ENCODE measurements around the gene GJA10. TPM values are rescaled to one million over a fixed set of nuclear protein-coding genes. Genes with fewer than 3 reads are reported as not detected.
"Not testable (repeated sequence)": the region's sequence is repeated elsewhere in the genome, so short reads cannot be mapped to it uniquely, and the experiment has no call there.

The GJA10 gene
- total RNA-seq, 3 donors from 2014 or later (not counting 1 experiment from before 2014, with no cell fraction given): not detected

DNA sequence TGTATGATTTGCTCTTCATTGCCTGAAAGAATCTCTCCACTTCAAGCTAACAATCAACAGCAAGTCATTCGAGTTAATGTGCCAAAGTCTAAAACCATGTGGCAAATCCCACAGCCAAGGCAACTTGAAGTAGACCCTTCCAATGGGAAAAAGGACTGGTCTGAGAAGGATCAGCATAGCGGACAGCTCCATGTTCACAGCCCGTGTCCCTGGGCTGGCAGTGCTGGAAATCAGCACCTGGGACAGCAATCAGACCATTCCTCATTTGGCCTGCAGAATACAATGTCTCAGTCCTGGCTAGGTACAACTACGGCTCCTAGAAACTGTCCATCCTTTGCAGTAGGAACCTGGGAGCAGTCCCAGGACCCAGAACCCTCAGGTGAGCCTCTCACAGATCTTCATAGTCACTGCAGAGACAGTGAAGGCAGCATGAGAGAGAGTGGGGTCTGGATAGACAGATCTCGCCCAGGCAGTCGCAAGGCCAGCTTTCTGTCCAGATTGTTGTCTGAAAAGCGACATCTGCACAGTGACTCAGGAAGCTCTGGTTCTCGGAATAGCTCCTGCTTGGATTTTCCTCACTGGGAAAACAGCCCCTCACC, 1.1 kb downstream of the GJA10 start:
- peak in 1 of 3 donors; percentile 49 for ATAC-seq
- peaks cover 33 to 35% of the 10 kb centered on the region in 2 donors for H3K27me3 Mint-ChIP-seq (ENCODE audit: low read depth in 2 of 2)

DNA sequence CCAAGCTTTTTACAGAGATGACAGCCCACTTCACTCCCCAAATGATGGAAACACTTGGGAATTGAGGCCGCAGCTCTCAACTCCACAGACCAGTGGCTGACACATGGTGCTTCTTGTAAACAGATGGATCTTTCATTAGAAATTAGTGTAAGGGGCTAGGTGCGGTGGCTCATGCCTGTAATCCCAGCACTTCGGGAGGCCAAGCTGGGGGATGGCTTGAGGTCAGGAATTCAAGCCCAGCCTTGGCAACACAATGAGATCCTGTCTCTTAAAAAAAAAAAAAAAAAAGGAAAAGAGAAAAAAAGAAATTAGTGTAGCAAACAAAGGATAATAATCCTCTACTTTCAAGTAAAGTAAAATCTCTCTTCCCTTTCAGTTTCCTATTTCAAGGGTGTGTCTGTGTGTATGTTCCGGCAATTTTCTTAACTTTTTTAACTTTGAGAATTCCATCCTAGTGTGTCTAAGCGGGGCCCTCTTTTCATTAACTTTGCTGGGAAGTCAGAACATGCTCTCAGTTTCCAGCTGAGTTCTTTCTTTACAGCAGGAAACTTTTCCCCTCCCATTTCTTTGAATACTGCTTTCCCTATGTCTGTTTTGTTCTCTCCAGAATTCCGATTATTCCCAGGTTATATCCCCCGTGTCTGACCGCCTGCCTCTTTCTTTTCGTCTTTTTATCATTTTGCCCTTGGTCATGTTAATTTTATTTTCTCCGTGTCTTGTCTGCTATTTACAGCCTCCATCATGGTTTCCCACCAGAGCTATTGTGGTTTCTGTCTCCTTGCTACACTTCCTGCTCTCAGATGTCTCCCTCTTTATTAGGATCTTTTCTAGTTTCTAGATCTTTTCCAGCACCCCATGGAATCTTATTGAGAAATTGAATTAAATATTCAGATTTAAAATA, 16.0 kb downstream of the GJA10 start:
- peak overlapping the region; percentile 29 for H3K4me3 Mint-ChIP-seq
- H3K36me3 Mint-ChIP-seq; H3K27ac ChIP-seq (ENCODE audit: low read length); intact Hi-C loops (cut with micrococcal nuclease); H3K36me3 ChIP-seq (ENCODE audit: control insufficient read depth, insufficient read depth, low read length); DNase-seq; H3K27me3 ChIP-seq (ENCODE audit: control insufficient read depth, insufficient read depth, low read length); H3K4me3 ChIP-seq (ENCODE audit: low read length); H3K4me1 ChIP-seq (ENCODE audit: control insufficient read depth, insufficient read depth, low read length); ATAC-seq; H3K9me3 Mint-ChIP-seq; H3K27ac Mint-ChIP-seq; H3K9me3 ChIP-seq (ENCODE audit: control insufficient read depth, insufficient read depth, low read length): not testable (repeated sequence)
- peaks cover 10 to 19% of the 10 kb centered on the region in 2 donors for H3K27me3 Mint-ChIP-seq (ENCODE audit: low read depth in 2 of 2)
- peaks cover 10 to 11% of the 10 kb centered on the region in 2 donors for H3K4me1 Mint-ChIP-seq
- WGBS (ENCODE audit: insufficient coverage): 89% methylated on average over 5 of the region's 10 CpGs

More for the DNA sequence above, 1.1 kb downstream of the GJA10 start:
- intact Hi-C loops (cut with micrococcal nuclease): no loop called here
- no peaks in the 10 kb centered on the region for H3K36me3 ChIP-seq (ENCODE audit: control insufficient read depth, insufficient read depth, low read length)
- H3K9me3 ChIP-seq (ENCODE audit: control insufficient read depth, insufficient read depth, low read length): no peaks in the 10 kb centered on the region
- no peaks in the 10 kb centered on the region for H3K9me3 Mint-ChIP-seq
- no peak overlapping the region for H3K4me3 ChIP-seq (ENCODE audit: low read length)
- TF ChIP-seq, protein P1, sequence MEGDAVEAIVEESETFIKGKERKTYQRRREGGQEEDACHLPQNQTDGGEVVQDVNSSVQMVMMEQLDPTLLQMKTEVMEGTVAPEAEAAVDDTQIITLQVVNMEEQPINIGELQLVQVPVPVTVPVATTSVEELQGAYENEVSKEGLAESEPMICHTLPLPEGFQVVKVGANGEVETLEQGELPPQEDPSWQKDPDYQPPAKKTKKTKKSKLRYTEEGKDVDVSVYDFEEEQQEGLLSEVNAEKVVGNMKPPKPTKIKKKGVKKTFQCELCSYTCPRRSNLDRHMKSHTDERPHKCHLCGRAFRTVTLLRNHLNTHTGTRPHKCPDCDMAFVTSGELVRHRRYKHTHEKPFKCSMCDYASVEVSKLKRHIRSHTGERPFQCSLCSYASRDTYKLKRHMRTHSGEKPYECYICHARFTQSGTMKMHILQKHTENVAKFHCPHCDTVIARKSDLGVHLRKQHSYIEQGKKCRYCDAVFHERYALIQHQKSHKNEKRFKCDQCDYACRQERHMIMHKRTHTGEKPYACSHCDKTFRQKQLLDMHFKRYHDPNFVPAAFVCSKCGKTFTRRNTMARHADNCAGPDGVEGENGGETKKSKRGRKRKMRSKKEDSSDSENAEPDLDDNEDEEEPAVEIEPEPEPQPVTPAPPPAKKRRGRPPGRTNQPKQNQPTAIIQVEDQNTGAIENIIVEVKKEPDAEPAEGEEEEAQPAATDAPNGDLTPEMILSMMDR (IDR thresholded peaks at IDR 0.05): no peak
- peaks cover 4% of the 10 kb centered on the region for H3K27me3 ChIP-seq (ENCODE audit: control insufficient read depth, insufficient read depth, low read length)
- 56% methylated on average over 8 of the region's 8 CpGs for WGBS (ENCODE audit: insufficient coverage)
- peak in 1 of 2 donors; percentile 5 for DNase-seq
- H3K27ac ChIP-seq (ENCODE audit: low read length): no peak overlapping the region
- no peaks in the 10 kb centered on the region for H3K4me1 ChIP-seq (ENCODE audit: control insufficient read depth, insufficient read depth, low read length)
- H3K36me3 Mint-ChIP-seq: no peaks in the 10 kb centered on the region
- no peaks in the 10 kb centered on the region for H3K4me1 Mint-ChIP-seq
- no peak overlapping the region for H3K4me3 Mint-ChIP-seq
- no peak overlapping the region for H3K27ac Mint-ChIP-seq

DNA sequence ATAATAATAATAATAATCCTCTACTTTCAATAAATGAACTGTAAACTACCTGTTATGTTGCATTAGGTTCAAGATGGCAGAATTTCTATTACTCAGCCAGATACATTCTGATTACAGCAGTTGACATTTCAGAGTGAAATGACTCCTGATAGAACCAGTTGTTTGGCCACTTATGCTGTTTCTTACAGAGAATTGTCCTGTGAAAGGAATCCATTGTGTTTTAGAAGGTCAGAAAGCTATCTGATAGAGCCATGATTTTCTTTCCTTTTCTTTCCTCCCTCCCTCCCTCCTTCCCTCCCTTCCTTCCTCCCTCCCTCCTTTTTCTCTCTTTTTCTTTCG, 16.6 kb downstream of the GJA10 start:
- no peak for DNase-seq
- no peaks in the 10 kb centered on the region for H3K4me1 ChIP-seq (ENCODE audit: control insufficient read depth, insufficient read depth, low read length)
- H3K27ac Mint-ChIP-seq: no peak overlapping the region
- ATAC-seq: no peak
- H3K9me3 Mint-ChIP-seq: no peaks in the 10 kb centered on the region
- WGBS (ENCODE audit: insufficient coverage): 8% methylated on average over 1 of the region's 1 CpG
- TF ChIP-seq, protein P1 (IDR thresholded peaks at IDR 0.05): no peak
- H3K4me1 Mint-ChIP-seq: peaks cover 10 to 11% of the 10 kb centered on the region in 2 donors
- intact Hi-C loops (cut with micrococcal nuclease): no loop called here
- H3K27ac ChIP-seq (ENCODE audit: low read length): no peak overlapping the region
- no peaks in the 10 kb centered on the region for H3K36me3 ChIP-seq (ENCODE audit: control insufficient read depth, insufficient read depth, low read length)
- H3K27me3 Mint-ChIP-seq (ENCODE audit: low read depth in 2 of 2): peaks cover 10 to 19% of the 10 kb centered on the region in 2 donors
- H3K27me3 ChIP-seq (ENCODE audit: control insufficient read depth, insufficient read depth, low read length): no peaks in the 10 kb centered on the region
- no peak overlapping the region for H3K4me3 ChIP-seq (ENCODE audit: low read length)
- H3K4me3 Mint-ChIP-seq: no peak overlapping the region
- peaks cover 2% of the 10 kb centered on the region for H3K9me3 ChIP-seq (ENCODE audit: control insufficient read depth, insufficient read depth, low read length)
- H3K36me3 Mint-ChIP-seq: no peaks in the 10 kb centered on the region

DNA sequence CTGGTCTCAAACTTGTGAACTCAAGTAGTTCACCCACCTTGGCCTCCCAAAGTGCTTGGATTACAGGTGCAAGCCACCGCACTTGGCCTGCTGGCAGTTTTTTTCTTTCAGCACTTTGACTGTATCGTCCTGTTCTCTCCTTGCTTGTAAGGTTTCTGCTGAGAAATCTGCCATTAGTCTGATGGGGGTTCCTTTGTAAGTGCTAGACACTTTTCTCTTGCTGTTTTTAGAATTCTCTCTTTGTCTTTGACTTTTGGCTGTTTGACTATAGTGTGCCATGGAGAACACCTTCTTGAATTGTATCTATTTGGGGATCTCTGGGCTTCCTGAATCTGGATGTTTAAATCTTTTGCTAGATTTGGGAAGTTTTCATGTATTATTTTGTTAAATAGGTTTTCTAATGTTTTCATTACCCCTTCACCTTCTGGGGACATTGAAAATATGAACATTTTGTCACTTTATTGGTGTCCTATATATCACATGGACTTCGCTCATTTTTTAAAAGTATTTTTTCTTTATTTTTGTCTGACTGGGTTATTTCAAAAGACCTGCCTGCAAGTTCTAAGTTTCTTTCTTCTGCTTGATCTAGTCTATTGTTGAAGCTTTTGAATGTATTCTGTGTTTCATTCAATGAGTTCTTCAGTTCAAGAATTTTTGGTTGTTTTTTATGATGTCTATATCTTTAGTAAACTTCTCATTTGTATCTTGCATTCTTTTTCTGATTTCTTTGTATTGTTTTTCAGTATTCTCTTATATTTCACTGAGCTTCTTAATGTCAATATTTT, 22.1 kb downstream of the GJA10 start:
- ATAC-seq: no peak
- WGBS (ENCODE audit: insufficient coverage): 95% methylated on average over 2 of the region's 3 CpGs

More for the DNA sequence above, 22.1 kb downstream of the GJA10 start:
- Mint-ChIP-seq H3K9me3 (peaks cover 6 to 9% of the 10 kb centered on the region in 2 donors), H3K36me3 (peaks cover 13% of the 10 kb centered on the region), H3K4me1 (peaks cover 0 to under 1% of the 10 kb centered on the region in 2 donors), H3K4me3 (no peak overlapping the region), H3K27ac (no peak overlapping the region), H3K27me3 (ENCODE audit: low read depth in 2 of 2) (peaks cover 0 to 10% of the 10 kb centered on the region in 2 donors)
- H3K9me3 ChIP-seq (ENCODE audit: control insufficient read depth, insufficient read depth, low read length): peaks cover 12% of the 10 kb centered on the region
- DNase-seq: no peak
- no peaks in the 10 kb centered on the region for H3K4me1 ChIP-seq (ENCODE audit: control insufficient read depth, insufficient read depth, low read length)
- no peaks in the 10 kb centered on the region for H3K36me3 ChIP-seq (ENCODE audit: control insufficient read depth, insufficient read depth, low read length)
- H3K4me3 ChIP-seq (ENCODE audit: low read length): no peak overlapping the region
- TF ChIP-seq, protein P1 (IDR thresholded peaks at IDR 0.05): no peak
- no peaks in the 10 kb centered on the region for H3K27me3 ChIP-seq (ENCODE audit: control insufficient read depth, insufficient read depth, low read length)
- no peak overlapping the region for H3K27ac ChIP-seq (ENCODE audit: low read length)
- intact Hi-C loops (cut with micrococcal nuclease): no loop called here
